NCI-H526 (cell line): Measurements from ENCODE around the gene CACNB2.
"Not testable (repeated sequence)": the region's sequence is repeated elsewhere in the genome, so short reads cannot be mapped to it uniquely, and the experiment has no call there.

Source experiments
- DNase-seq, 2 experiments: peaks; one replicate each; lab custom pipeline; 2025; lab: John Stamatoyannopoulos, UW

The CACNB2 gene

DNA sequence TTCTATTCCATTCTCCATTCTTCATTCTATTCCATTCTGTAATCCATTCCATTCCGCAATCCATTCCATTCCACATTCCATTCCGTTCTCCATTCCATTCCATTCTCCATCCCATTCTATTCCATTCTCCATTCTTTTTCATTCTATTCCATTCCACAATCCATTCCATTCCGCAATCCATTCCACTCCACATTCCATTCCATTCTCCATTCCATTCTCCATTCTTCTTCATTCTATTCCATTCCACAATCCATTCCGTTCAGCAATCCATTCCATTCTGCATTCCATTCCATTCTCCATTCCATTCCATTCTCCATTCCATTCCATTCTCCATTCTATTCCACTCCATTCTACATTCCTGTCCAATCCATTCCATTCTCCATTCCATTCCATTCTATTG, 426.0 kb downstream of the CACNB2 start:
- DNase-seq: no peak

DNA sequence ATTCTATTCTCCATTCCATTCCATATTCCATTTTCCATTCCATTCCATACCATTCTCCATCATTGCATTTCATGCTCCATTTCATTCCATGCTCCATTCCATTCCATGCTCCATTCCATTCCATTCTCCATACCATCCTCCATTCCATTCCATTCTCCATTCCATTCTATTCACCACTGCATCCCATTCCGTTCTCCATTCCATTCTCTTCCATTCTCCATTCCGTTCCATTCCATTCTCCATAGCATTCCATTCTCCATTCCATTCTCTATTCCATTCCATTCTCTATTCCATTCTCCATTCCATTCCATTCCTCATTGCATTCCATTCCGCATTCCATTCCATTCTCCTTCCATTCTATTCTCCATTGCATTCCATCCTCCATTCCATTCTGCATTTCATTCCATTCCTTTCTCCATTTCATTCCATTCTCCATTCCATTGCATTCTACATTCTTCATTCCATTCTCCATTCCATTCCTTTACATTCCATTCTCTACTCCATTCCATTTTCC, 427.2 kb downstream of the CACNB2 start:
- DNase-seq: no peak

DNA sequence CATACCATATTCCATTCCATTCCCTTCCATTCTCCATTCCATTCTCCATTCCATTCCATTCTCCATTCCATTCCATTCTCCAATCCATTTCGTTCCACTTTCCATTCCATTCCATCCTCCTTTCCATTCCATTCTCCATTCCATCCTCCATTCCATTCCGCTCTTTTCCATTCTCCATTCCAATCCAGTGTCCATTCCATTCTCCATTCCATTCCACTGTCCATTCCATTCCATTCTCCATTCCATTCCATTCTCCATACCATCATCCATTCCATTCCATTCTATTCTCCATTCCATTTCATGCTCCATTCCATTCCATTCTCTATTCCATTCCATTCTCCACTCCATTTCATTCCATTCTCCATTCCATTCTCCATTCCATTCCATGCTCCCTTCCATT, 430.2 kb downstream of the CACNB2 start:
- not testable (repeated sequence) for DNase-seq

DNA sequence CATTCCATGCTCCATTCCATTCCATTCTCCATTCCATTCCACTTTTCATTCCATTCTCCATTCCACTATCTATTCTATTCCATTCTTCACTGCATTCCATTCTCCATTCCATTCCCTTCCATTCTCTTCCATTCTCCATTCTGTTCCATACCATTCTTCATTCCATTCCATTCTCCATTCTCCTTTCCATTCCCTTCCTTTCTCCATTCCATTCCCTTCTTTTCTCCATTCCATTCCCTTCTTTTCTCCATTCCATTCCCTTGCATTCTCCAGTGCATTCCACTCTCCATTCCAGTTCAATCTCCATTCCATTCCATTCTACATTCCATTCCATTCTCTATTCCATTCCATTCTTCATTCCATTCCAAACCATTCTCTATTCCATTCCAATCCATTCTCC, 430.9 kb downstream of the CACNB2 start:
- DNase-seq: no peak

DNA sequence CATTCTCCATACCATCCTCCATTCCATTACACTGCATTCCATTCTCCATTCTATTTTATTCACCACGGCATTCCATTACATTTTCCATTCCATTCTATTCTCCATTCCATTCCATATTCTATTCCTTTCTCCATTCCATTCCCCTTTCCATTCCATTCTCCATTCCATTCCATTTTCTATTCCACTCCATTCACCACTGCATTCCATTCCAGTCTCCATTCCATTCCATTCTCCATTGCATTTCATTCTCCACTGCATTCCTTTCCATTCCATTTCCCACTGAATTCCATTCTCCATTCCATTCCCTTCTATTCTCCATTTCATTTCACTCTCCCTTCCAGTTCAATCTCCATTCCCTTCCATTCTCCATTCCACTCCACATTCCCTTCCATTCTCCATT, 431.6 kb downstream of the CACNB2 start:
- no peak for DNase-seq

DNA sequence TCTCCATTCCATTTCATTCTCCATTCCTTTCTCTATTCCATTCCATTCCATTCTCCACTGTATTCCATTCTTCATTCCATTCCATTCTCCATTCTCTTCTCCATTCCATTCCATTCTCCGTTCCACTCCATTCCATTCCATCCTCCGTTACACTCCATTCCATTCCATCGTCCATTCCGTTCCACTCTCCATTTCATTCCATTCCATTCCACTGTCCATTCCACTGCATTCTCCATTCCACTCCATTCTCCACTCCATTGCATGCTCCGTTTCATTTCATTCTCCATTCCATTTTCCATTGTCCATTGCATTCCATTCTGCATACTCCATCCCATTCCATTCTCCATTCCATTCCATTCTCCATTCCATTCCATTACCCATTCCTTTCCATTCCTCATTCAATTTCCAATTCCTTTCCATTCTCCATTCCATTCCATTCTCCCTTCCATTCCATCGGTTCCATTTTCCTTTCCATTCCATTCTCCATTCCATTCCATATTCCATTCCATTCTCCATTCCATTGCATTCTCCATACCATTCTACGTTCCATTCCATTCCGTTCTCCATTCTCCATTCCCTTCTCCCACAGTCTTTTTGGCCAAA, 432.8 kb downstream of the CACNB2 start:
- no peak for DNase-seq

DNA sequence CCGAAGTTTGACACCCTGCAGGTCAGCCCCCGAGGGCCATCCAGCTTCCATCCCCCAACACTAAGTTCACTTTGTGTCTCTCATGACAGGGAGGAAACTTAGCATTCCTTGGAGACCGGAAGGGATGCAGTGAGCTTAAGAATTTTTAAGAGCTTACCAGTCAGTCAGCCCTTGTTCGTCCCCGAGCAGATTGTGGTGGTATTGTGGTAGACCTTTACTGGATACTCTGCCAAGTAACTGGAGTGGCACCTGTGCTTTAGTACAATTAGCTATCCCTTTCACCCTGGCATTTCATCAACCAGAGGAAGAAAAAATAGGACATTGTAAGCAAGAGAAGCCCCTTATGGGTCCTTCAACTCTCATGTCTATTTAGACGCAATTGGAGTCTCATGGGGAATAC, 436.4 kb downstream of the CACNB2 start:
- no peak for DNase-seq

DNA sequence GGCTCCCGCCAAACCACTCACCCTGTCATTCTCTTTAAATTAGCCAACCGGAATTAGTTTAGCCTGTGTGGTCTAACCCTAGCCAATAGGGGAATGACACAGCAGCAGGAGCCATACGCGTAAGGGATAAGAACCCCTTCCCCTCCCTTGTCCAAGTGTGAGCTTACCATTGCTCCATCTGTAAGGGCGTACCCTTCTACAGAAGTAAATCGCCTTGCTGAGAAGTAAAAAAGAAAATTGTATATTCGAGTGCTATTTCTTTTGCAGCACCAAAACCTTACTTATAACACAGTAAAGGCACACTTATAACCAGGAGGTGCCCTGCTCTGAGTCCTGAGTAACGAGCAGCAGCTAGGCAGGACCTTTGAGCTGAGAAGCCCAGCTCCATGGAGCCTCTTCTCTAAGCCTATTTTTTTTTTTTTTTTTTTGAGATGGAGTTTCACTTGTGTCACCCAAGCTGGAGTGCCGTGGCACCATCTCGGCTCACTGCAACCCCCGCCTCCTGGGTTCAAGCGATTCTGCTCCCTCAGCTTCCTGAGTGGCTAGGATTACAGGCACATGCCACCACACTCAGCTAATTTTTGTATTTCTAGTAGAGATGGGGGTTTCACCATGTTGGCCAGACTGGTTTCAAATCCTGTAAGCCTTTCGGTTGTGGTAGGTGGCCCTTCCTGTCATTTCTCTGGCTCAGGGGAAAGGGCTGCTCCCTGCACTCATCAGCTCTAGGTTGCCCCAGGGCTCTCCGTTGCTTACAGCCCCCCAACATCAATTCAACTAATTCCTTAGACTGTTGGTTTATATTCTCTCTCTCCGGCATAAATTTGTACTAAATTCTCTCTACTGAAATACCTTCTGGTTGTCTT, 437.8 kb downstream of the CACNB2 start:
- no peak for DNase-seq

DNA sequence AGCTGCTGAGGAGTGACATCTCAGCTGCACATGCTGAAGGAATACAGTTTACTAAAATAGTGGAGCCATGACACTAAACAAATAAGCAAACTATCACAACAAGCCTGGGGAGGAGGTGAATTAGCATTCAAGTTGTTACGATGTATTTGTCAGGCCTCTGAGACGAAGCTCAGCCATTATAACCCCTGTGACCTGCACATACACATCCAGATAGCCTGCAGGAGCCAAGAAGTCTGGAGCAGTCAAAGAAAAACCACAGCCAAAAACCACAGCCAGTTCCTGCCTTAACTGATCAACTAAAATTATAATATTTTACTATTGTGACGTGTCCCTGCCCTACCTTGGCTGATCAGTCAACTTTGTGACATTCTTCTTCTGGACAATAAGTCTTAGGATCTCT, 442.6 kb downstream of the CACNB2 start:
- DNase-seq: peak; percentile 15 to 21

DNA sequence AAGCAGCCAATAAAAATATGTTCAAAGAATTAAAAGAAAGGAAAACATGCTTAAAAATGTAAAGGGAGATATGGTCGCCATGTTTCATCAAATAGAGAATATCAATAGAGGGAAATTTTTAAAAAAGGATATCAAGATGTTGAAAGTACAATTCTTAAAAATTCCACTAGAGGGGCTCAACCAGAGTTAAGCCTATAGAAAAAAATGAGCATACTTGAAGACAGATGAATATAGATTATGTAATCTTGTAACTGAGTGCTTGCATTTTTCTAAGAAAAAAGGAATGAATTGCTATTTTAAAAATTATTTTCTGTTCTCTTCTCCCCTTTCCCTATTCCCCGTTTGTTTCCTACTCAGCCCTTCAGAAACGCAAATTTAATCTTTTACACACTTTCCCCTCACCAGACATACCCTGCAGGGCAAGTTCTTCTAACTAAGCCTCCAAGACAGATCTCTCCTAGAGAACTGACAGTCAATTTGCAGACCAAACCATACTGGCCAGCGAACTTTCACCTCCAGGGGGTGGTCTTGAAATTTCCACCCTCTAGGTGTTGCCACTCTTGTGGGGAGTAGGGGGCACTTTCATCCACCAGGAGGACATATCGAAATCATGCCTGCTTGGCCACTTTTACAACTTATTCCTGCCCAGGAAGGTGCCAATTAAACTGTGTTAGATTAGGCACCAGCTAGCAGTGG, 443.5 kb downstream of the CACNB2 start:
- DNase-seq: no peak

DNA sequence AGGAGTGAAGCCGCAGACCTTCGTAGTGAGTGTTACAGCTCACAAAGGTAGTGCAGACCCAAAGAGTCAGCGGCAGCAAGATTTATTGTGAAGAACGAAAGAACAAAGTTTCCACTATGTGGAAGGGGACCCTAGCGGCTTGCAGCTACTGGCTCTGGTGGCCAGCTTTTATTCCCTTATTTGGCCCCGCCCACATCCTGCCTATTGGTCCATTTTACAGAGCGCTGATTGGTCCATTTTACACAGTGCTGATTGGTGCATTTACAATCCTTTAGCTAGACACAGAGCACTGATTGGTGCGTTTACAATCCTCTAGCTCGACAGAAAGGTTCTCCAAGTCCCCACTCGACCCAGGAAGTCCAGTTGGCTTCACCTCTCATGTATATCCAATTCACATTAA, 446.4 kb downstream of the CACNB2 start:
- DNase-seq: not testable (repeated sequence)

DNA sequence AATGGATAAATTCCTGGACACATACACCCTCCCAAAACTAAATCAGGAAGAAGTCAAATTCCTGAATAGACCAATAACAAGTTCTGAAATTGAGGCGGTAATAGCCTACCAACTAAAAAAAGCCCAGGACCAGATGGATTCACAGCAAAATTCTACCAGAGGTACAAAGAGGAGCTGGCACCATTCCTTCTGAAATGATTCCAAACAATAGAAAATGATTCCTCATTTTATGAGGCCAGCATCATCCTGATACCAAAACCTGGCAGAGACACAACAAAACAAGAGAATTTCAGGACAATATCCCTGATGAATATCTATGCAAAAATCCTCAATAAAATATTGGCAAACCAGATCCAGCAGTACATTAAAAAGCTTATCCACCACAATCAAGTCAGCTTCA, 450.9 kb downstream of the CACNB2 start:
- DNase-seq: not testable (repeated sequence)
